ENCODE measurements around the gene SIGLEC14.

The SIGLEC14 gene

DNA sequence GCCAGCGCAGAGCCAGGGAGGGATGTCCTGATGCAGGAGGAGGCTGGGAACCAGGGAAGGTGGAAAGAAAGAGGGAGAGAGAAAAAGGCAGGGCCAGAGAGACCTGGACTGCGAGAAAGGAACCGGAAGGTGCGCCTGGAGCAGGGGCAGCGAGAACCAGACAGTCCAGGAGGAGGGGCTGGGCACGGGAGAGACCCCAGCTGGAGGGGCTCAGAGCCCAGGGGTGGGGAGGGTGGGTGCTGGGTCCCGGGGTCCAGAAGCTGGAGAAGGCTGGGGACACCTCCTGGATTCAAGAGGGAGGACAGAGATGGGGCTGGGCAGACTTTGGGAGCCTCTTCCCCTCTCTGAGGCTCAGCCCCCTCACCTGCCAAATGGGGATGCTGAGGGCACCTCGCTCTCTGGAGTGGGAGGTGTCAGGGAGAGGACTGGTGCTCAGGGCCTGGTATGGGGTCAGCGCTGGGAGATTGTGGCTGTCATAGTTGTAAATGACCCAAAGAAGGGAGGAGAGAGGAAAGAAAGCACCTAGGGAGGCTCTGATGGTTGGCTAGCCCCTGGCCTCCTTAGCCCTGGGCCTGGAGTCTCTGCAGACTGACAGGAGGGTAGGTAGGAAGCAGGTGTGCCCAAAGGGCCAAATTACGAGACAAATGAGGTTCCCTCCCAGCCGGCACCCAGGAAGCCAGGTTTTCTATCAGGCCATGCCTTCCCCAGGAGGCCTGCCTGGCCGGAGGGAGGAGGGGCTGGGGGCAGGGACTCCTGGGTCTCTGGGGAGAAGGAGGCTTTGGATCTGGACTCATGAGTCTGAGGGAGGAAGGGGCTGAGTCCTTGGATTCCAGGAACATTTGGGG lies 45.2 kb upstream of the SIGLEC14 start:
- H3K4me3 ChIP-seq (ENCODE audit: low read length): peak overlapping the region; percentile 79

DNA sequence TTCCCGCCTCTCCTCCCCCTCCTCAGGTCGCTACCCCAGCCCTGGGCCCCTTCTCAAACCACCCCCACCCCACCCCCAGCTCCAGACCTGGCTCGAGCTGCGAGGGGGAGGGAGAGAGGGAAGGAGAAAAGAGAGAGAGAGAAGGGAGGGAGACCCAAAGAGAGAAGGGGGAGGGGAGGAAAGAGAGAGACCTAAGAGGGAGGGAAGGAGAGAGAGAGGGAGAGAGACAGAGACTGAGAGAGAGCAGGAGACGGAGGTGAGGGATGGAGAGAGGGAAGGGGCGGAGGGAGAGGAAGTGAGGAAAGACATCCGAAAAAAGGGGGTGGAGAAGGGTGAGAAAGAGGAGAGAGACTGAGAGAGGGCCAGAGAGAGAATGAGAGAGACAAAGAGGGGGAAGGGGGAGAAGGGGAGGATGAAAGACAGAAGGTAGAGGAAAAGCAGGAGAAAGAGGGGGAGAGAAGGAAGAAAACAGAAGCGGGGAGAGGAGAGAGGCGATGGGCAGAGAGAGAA lies 44.5 kb upstream of the SIGLEC14 start:
- no peaks in the 10 kb centered on the region for H3F3A ChIP-seq (ENCODE audit: control insufficient read depth, insufficient read depth)
- H3K9me2 ChIP-seq (replicated peaks; ENCODE audit: control insufficient read depth, low read length): no peaks in the 10 kb centered on the region
- peak overlapping the region; percentile 90 for H3K4me2 ChIP-seq (ENCODE audit: low read length)
- H3K27me3 ChIP-seq (ENCODE audit: control insufficient read depth, low read length): peaks cover 11% of the 10 kb centered on the region
- H4K20me1 ChIP-seq (ENCODE audit: control insufficient read depth, insufficient read depth, low read depth, low read length): no peaks in the 10 kb centered on the region
- peak overlapping the region; percentile 54 for H3K27ac ChIP-seq (ENCODE audit: low read depth, low read length)
- peak overlapping the region; percentile 79 for H3K4me3 ChIP-seq (ENCODE audit: low read length)
- TF ChIP-seq, protein P1, sequence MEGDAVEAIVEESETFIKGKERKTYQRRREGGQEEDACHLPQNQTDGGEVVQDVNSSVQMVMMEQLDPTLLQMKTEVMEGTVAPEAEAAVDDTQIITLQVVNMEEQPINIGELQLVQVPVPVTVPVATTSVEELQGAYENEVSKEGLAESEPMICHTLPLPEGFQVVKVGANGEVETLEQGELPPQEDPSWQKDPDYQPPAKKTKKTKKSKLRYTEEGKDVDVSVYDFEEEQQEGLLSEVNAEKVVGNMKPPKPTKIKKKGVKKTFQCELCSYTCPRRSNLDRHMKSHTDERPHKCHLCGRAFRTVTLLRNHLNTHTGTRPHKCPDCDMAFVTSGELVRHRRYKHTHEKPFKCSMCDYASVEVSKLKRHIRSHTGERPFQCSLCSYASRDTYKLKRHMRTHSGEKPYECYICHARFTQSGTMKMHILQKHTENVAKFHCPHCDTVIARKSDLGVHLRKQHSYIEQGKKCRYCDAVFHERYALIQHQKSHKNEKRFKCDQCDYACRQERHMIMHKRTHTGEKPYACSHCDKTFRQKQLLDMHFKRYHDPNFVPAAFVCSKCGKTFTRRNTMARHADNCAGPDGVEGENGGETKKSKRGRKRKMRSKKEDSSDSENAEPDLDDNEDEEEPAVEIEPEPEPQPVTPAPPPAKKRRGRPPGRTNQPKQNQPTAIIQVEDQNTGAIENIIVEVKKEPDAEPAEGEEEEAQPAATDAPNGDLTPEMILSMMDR (IDR thresholded peaks at IDR 0.05; ENCODE audit: low read depth, low read length, poor library complexity, severe bottlenecking): no peak
- TF ChIP-seq EZH2phosphoT487 (IDR thresholded peaks at IDR 0.05; ENCODE audit: borderline replicate concordance, low read length): no peak
- no peaks in the 10 kb centered on the region for H3K9me3 ChIP-seq (ENCODE audit: control insufficient read depth, insufficient read depth, low read length)
- H3K79me2 ChIP-seq (ENCODE audit: control insufficient read depth, low read length): no peaks in the 10 kb centered on the region
- peaks cover 28% of the 10 kb centered on the region for H3K4me1 ChIP-seq (ENCODE audit: control insufficient read depth, low read length)
- H3K36me3 ChIP-seq (ENCODE audit: control insufficient read depth, low read length): no peaks in the 10 kb centered on the region

More for the DNA sequence above, 45.2 kb upstream of the SIGLEC14 start:
- Histone ChIP-seq H3K27me3 (ENCODE audit: control insufficient read depth, low read length) (peaks cover 9% of the 10 kb centered on the region), H3K4me1 (ENCODE audit: control insufficient read depth, low read length) (peaks cover 28% of the 10 kb centered on the region), H3K9me2 (replicated peaks; ENCODE audit: control insufficient read depth, low read length) (no peaks in the 10 kb centered on the region), H3F3A (ENCODE audit: control insufficient read depth, insufficient read depth) (no peaks in the 10 kb centered on the region), H3K4me2 (ENCODE audit: low read length) (peak overlapping the region; percentile 90), H3K9me3 (ENCODE audit: control insufficient read depth, insufficient read depth, low read length) (no peaks in the 10 kb centered on the region), H3K36me3 (ENCODE audit: control insufficient read depth, low read length) (no peaks in the 10 kb centered on the region), H4K20me1 (ENCODE audit: control insufficient read depth, insufficient read depth, low read depth, low read length) (no peaks in the 10 kb centered on the region), H3K79me2 (ENCODE audit: control insufficient read depth, low read length) (no peaks in the 10 kb centered on the region), H3K27ac (ENCODE audit: low read depth, low read length) (no peak overlapping the region)
- TF ChIP-seq, protein P1 (IDR thresholded peaks at IDR 0.05; ENCODE audit: low read depth, low read length, poor library complexity, severe bottlenecking): no peak
- TF ChIP-seq EZH2phosphoT487 (IDR thresholded peaks at IDR 0.05; ENCODE audit: borderline replicate concordance, low read length): no peak

DNA sequence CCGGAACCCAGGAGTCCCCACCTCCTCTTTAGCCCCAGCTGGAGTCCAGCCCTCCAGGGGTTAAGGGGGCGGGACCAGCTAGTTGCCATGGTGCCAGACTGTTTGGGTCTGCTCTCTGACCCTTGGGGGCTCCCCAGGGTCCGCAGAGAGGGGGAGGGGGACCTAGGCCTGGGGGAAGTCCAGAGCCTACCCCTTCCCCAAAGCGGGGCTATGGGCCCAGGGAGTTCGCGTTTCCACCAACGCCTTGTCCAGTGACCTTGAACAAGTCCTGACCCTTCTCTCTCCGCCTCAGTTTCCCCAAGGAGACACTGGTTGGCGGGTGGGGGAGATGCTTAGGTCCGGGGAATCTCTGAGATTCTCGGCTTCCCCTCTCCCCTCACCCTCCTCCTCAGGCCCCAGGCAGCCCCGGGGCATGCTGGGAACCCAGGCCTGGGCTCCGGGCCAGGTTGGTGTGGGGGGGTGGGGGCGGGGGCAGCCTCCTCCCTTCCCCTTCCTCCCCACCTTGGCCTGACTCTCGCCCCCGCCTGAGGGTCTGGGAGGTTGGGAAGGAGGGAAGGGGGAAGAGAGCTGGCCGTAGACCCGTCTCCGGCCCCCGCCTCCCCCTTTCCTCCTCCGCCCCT lies 43.9 kb upstream of the SIGLEC14 start:
- peak overlapping the region; percentile 54 for H3K27ac ChIP-seq (ENCODE audit: low read depth, low read length)
- no peaks in the 10 kb centered on the region for H3K79me2 ChIP-seq (ENCODE audit: control insufficient read depth, low read length)
- no peaks in the 10 kb centered on the region for H3K36me3 ChIP-seq (ENCODE audit: control insufficient read depth, low read length)
- no peaks in the 10 kb centered on the region for H3K9me2 ChIP-seq (replicated peaks; ENCODE audit: control insufficient read depth, low read length)
- peaks cover 4% of the 10 kb centered on the region for H3K9me3 ChIP-seq (ENCODE audit: control insufficient read depth, insufficient read depth, low read length)
- H3K4me3 ChIP-seq (ENCODE audit: low read length): peak overlapping the region; percentile 79
- TF ChIP-seq, protein P1 (IDR thresholded peaks at IDR 0.05; ENCODE audit: low read depth, low read length, poor library complexity, severe bottlenecking): no peak
- no peak for TF ChIP-seq EZH2phosphoT487 (IDR thresholded peaks at IDR 0.05; ENCODE audit: borderline replicate concordance, low read length)
- no peaks in the 10 kb centered on the region for H3F3A ChIP-seq (ENCODE audit: control insufficient read depth, insufficient read depth)
- H3K4me1 ChIP-seq (ENCODE audit: control insufficient read depth, low read length): peaks cover 28% of the 10 kb centered on the region
- H3K27me3 ChIP-seq (ENCODE audit: control insufficient read depth, low read length): peaks cover 11% of the 10 kb centered on the region
- H3K4me2 ChIP-seq (ENCODE audit: low read length): peak overlapping the region; percentile 90
- H4K20me1 ChIP-seq (ENCODE audit: control insufficient read depth, insufficient read depth, low read depth, low read length): no peaks in the 10 kb centered on the region
